Keratinocyte (primary cell): ENCODE results near the gene USP31.

Experiments used
- CTCF ChIP-seq, 3 experiments: IDR thresholded peaks in 1 of 3; conservative IDR thresholded peaks in 1 of 3; optimal IDR thresholded peaks in 1 of 3; 2 replicates in 2 of 3; 3 replicates in 1 of 3; pipeline versions ENCODE3 to v1.5.1; 2011; ENCODE audit warnings: low read length in 3 of 3, mild to moderate bottlenecking in 3 of 3, moderate library complexity in 2 of 3, control low read depth in 1 of 3, inconsistent platforms in 1 of 3; ENCODE audit not compliant: insufficient read depth in 2 of 3; ENCODE audit errors: extremely low read depth in 1 of 3
- EZH2 ChIP-seq: IDR thresholded peaks from one replicate; pipeline ENCODE4 v1.6.1; 2012; ENCODE audit warnings: inconsistent platforms, mild to moderate bottlenecking, low read length, moderate library complexity

- peak in 1 of 3 experiments; percentile 37 for TF ChIP-seq CTCF (optimal IDR thresholded peaks at IDR 0.05 in 1 of 3, IDR thresholded peaks at IDR 0.05 in 1 of 3, conservative IDR thresholded peaks at IDR 0.05 in 1 of 3; ENCODE audit: extremely low read depth in 1 of 3, insufficient read depth in 2 of 3, low read length in 3 of 3)
- no peak for TF ChIP-seq EZH2
These were observed 76.3 kb downstream of the USP31 start for GRCh38 chr16:23072769-23073549.
